ENCODE results near the gene BEST1.
"Not testable (repeated sequence)": the region's sequence is repeated elsewhere in the genome, so short reads cannot be mapped to it uniquely, and the experiment has no call there.

BEST1 gene

DNA sequence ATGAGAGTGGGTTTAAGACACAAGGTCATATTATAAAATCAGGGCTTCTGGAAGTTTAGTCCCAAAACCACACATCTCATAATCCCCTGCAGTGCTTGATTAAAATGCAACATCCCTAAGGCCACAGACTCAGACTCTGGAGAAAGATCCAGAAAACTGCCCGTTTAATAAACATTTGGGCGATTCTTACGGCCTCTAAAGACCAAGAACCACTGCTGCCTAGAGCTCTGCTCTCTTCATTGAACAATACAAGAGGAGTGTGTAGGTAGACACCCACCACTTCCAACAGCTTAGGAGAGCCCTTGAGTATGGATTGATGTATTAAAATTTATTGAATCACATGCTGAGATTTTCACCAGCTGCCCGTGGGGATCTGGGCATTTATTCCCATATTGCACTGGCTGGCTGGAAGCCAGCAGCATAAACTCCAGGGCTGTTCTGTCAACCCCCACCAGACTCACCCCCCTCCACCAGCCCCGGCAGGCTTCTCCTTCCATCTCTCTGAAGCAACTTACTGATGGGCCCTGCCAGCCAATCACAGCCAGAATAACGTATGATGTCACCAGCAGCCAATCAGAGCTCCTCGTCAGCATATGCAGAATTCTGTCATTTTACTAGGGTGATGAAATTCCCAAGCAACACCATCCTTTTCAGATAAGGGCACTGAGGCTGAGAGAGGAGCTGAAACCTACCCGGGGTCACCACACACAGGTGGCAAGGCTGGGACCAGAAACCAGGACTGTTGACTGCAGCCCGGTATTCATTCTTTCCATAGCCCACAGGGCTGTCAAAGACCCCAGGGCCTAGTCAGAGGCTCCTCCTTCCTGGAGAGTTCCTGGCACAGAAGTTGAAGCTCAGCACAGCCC is 749 bp upstream of the BEST1 start:
- peak; percentile 74 for DNase-seq

DNA sequence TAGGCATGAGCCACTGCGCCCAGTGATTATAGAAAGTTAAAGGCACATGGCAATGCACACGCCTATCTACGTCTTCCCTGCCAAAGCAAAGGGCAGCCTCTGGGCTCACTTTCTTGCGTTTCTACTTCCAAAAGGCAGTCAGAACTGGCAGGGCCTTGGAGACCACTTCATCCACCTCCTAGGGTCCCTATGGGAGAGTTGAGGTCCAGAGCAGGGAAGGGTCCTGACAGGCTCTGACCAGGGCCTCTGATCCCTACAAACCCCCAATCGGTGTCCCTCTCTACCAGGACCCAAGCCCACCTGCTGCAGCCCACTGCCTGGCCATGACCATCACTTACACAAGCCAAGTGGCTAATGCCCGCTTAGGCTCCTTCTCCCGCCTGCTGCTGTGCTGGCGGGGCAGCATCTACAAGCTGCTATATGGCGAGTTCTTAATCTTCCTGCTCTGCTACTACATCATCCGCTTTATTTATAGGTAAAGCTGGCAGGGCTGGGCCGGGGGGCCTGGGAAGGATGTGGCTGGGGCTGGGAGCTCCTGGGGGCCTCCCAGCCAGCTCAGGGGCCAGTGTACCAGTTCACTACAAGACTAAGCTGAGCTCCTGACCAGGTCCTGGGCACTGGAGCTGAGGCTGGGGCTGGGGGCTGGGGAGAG is 1.5 kb downstream of the BEST1 start:
- no peak for DNase-seq

DNA sequence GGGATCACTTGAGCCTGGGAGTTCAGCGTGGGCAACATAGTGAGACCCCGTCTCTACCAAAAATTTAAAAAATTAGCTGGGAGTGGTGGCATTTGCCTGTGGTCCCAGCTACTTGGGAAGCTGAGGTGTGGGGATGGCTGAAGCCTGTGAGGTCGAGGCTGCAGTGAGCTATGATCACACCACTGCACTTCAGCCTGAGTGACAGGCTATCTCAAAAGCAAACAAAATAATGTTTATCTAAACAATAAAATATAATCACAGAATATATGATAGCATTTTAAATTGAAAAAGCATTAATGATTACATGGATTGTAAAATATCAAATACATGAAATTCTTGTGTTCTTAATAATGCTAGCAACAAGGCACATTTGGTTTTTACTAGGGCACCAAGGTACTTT is 2.7 kb downstream of the BEST1 start:
- DNase-seq = no peak

DNA sequence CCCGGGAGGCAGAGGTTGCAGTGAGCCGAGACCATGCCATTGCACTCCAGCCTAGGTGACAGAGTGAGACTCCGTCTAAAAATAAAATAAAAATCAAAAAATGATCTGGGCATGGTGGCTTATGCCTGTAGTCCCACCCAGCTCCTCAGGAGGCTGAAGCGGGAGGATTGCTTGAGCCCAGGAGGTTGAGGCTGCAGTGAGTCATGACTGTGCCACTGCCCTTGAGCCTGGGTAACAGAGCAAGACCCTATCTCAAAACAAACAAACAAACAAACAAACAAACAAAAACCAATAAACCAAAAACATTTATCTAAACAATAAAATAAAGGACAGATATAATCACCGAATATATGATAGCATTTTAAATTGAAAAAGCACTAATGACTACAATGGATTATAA is 3.5 kb downstream of the BEST1 start:
- not testable (repeated sequence) for DNase-seq

DNA sequence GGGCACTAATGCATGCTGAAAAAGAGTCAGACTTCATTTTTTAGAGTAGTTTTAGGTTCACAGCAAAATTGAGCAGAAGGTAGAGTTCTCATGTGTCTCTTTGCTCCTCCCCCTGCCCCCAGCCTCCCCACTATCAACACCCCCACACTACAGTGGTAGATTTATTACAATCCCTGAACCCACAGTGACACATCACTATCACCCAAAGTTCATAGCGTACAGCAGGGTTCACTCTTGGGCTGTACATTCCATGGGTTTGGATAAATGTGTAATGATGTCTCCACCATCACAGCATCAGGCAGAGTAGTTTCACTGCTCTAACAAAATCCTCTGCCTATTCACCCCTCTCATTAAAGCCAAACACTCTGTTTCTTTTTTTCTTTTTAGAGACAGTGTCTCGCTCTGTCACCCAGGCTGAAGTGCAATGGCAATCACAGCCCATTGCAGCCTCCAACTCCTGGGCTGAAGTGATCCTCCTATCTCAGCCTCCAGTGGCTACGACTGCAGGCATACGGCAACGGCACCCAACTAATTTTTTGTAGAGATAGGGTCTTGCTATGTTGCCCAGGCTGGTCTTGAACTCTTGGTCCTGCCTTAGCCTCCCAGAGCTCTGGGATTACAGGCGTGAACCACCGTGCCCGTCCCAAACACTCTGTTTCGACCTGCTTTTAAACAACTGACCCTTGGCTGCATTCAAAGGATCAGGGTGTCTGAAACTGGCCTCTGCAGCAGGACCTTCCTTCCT is 4.1 kb downstream of the BEST1 start:
- DNase-seq = no peak

DNA sequence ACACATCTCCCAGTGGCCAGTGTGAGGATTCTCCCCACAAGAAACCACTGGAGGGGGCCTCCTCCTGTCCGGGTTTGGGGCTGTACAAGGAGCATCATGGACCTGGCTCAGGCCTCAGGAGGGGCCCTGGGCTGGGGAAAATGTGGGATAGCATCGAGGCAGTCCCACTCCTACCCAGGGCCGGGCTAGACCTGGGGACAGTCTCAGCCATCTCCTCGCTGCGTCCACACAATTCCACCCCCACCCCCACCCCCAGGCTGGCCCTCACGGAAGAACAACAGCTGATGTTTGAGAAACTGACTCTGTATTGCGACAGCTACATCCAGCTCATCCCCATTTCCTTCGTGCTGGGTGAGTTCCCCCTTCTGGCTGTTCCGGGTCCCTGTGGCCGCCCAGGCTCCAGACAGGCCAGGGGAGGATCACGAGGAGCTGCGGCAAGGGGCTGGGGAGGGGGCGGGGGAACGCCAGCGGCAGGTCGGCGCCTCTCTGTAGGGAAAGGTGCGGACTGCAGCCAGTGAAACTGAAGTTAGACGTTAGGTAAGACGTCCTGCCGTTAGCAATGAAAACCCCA is 4.8 kb downstream of the BEST1 start:
- no peak for DNase-seq

DNA sequence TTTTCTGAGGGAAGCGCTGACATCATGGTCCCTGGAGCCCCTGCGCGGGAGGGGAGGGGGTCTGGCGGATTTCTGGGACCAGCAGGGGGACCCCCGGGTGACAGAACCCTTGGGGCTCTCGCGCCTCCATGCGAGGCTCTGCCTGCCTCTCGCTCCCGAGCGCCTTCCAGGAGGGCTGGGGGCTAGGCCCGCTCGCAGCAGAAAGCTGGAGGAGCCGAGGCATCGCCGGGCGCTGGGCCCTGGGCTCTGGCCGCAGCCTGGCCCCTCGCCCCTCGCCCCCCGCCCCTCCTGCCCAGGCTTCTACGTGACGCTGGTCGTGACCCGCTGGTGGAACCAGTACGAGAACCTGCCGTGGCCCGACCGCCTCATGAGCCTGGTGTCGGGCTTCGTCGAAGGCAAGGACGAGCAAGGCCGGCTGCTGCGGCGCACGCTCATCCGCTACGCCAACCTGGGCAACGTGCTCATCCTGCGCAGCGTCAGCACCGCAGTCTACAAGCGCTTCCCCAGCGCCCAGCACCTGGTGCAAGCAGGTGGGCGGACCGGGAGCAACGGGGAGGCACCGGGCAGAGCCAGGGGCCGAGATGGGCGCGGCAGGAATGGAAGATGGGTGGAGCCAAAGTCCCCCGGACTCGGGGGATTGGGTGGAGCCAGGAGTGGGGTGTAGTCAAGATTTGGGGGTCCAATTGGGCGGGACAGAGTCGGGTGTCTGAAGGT is 5.4 kb downstream of the BEST1 start:
- DNase-seq = no peak

DNA sequence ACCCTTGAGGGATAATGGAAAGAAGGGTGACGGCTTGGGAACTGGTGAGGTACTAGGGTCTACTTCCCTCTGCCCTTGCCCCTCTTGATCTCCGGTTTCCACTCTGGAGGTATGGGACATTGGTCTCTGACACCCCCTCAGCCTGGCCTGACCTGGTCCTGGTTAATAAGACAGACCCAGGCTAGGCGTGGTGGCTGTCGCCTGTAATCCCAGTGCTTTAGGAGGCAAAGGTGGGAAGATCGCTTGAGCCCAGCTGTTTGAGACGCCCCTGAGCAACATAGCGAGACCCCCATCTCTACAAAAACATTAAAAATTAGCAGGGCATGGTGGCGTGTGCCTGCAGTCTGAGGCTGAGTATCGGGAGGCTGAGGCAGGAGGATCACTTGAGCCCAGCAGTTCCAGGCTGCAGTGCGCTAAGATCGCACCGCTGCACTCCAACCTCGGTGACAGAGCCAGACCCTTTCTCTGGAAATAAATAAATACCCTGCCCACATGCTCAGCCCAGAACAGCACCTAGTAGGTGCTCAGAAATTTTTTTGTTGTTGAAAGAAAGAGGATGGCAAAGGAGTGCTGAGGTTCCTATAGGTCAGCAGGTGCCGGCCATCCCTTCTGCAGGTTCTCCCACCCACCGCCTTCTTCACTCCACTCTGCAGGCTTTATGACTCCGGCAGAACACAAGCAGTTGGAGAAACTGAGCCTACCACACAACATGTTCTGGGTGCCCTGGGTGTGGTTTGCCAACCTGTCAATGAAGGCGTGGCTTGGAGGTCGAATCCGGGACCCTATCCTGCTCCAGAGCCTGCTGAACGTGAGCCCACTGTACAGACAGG is 6.3 kb downstream of the BEST1 start:
- DNase-seq = no peak

DNA sequence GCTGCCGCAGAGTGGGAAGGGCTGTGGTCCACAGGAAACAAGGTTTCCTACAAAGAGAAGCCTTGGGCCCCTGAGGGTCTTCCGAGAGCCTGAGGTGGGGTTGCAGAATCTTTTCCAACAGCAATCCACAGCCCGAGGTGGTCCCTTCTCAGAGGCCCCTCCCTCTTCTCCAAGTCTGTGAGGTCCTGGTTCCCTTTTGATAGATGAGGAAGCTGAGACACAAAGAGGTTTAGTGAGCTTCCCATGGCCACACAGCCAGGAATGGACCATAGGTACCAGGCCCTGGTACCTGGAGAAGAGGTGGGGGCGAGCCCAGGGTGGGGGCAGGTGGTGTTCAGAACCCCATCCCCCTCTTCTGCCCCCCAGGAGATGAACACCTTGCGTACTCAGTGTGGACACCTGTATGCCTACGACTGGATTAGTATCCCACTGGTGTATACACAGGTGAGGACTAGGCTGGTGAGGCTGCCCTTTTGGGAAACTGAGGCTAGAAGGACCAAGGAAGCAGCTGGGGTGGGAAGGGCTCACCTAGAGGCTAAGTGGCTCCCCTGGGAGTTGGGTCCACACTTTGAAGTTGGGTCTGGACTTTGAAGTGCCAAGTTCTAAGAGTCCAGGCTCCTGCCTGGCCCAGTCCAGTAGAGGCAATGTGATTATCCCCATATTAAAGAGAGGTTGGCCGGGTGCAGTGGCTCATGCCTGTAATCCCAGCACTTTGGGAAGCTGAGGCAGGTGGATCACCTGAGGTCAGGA is 7.0 kb downstream of the BEST1 start:
- no peak for DNase-seq

DNA sequence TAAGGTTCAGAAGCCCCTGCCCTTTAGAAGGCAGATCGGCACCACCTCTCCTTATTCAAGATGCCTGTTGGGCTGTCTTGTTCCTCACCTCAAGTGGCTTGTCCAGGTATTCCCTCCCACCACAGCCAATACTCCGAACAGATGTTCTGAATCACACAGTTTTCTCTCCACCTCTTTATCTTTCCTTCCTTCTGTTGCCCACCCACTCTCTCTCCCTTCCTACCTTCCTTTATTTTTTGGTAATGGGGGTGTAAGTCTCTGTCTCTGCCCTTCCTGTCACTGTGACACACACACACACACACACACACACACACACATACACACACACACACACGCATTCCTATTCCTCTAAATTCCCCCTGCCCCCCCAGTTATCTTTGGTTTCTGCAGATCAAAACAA is 8.4 kb downstream of the BEST1 start:
- no peak for DNase-seq

DNA sequence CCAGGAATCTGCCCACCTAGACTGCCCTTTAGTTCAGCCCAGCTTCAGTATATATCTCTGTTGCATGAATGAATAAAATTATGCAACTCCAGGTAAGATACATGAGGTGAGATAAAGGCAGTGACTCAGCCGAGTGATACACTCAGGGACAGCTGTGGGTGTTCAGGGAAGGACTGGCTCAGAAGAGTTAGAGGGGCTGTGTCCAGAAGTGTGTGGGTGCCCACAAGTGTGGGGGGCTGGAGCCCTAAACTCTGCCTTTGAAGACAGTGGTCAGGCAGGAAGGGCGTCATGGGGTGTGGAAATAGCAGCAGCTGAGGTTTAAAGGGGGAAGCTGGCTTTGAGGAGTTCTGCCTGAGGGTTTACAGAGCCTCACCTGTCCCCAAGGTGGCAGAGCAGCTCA is 9.0 kb downstream of the BEST1 start:
- DNase-seq = no peak

DNA sequence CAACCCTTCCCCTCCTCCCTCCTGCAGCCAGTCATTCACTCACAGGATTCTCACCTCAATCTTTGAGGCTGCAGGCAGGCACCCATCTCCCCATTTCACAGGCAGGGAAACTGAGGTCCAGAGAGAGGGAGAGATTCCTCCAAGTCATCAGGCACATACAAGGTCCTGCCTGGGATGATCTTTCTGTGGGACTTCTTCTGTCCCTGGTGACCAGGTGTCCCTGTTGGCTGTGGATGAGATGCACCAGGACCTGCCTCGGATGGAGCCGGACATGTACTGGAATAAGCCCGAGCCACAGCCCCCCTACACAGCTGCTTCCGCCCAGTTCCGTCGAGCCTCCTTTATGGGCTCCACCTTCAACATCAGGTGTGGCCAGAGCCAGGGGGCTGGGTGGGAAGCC is 9.5 kb downstream of the BEST1 start:
- DNase-seq = no peak

DNA sequence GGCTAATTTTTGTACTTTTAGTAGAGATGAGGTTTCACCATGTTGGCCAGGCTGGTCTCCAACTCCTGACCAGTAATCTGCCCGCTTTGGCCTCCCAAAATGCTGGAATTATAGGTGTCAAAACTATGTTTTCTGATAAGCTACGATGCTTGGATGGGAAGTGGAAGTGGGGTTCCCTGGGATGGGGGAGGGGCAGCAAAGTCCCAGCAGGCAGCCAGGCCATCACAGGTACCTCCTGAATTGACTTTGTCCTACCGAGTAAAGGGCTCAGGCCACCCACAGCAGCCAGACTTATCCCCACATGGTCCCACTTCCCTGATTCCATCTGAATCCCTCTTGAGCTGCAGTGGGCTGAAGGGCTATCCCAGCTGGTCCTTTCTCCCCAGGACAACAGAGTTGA is 10.4 kb downstream of the BEST1 start:
- no peak for DNase-seq

DNA sequence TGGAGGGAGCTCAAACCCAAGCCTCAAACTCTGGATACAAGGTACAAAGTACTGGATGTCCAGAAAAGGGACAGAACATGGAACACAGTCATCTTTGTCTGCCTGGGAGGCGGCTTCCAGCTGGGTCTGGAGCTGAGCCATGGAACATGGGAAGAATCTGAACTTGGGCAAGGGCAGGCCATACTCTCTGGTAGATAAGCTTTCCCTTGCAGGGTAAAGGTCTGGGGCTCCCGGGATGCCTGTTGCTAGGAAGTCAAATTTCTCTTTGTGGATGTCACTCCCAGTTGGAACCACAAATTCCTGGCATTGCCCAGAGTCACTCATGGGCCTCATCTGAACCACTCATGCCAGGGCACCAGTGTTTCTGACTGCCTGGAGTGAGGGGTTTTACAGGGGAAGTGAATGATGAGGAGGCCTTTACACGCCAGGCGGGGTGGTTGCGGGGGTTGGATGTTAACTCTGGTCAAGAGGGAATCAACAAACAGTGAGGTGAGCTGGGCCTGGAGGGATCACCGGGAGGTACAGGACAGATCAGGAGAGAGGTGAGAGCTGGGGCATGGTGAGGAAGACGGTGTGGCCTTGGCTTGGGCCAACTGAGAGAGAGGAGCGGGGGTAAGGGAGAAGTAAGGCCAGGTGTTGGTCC is 11.5 kb downstream of the BEST1 start:
- no peak for DNase-seq

DNA sequence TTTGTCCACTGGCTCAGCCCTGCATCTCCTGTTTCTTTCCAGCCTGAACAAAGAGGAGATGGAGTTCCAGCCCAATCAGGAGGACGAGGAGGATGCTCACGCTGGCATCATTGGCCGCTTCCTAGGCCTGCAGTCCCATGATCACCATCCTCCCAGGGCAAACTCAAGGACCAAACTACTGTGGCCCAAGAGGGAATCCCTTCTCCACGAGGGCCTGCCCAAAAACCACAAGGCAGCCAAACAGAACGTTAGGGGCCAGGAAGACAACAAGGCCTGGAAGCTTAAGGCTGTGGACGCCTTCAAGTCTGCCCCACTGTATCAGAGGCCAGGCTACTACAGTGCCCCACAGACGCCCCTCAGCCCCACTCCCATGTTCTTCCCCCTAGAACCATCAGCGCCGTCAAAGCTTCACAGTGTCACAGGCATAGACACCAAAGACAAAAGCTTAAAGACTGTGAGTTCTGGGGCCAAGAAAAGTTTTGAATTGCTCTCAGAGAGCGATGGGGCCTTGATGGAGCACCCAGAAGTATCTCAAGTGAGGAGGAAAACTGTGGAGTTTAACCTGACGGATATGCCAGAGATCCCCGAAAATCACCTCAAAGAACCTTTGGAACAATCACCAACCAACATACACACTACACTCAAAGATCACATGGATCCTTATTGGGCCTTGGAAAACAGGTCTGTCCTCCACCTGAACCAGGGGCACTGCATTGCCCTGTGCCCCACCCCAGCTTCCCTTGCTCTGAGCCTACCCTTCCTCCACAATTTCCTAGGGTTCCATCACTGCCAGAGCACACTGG is 12.3 kb downstream of the BEST1 start:
- no peak for DNase-seq

DNA sequence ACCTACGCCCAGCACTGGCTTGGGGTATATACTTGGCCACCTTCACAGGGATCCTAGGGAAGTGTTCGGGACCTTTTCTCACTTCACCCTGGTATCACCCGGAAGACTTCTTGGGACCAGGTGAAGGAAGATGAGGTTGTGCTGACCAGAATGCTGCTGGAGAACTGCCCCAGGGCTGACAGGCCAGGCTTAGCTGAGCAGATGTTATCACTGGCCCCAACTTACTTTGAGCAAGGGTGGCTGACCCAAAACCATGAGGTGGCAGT is 12.8 kb downstream of the BEST1 start:
- no peak for DNase-seq

DNA sequence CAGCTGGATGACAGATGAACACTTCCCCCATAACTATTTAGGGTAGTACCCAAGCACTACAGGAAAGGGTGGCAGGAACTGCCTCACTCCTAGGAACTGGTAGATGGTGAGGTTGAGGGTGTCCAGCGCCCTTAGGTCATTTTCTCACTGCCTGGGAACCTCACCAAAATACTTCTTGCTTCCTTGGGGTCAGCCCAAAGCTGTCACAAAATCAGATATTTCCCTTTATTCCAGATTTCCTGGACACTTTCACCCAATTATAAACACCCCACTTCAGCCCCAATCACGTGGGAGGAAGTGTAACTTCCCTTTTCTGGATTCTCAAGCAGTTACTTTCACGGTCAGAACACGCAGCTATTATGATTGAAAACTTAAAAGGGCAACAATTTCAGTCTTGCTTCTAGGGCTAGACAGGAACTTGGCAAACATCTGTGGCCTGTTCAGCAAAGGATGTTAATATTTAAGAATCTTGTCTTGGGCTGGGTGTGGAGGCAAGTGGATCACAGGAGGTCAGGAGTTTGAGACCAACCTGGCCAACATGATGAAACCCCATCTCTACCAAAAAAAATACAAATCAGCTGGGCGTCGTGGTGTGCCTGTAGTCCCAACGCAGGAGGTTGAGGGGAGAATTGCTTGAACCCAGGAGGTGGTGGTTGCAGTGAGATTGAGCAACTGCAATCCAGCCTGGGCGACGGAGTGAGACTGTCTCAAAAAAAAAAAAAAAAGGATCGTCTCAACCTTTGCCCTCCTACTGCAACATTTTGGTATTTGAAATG is 13.3 kb downstream of the BEST1 start:
- no peak for DNase-seq

DNA sequence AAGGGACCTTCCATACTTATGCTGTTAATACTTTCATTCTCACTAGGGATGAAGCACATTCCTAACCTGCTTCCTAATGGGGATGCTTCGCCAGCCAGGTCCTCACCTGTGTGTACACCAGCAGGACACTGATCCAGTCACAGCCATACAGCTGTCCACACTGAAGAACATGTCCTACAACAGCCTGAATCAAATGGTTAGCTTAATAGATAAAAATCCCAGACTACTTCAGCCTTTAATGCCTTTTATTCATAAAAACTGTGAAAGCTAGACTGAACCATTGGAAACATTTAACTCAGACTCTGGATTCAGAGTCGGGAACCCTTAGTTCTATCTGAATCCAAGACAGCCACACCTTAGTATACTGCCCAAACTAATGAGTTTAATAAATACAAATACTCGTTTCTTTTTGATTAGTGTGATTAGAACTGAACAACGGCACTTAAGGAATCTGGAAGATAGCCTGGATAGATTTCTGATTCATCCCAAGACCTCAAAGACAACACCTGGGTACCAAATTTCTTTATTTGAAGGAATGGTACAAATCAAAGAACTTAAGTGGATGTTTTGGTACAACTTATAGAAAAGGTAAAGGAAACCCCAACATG is 14.0 kb downstream of the BEST1 start:
- no peak for DNase-seq
